ENCODE data around the gene CDC42BPA.

GRCh38 chr1:226967665-226968064, 350.6 kb downstream of the CDC42BPA start:
- TF ChIP-seq, protein P1, sequence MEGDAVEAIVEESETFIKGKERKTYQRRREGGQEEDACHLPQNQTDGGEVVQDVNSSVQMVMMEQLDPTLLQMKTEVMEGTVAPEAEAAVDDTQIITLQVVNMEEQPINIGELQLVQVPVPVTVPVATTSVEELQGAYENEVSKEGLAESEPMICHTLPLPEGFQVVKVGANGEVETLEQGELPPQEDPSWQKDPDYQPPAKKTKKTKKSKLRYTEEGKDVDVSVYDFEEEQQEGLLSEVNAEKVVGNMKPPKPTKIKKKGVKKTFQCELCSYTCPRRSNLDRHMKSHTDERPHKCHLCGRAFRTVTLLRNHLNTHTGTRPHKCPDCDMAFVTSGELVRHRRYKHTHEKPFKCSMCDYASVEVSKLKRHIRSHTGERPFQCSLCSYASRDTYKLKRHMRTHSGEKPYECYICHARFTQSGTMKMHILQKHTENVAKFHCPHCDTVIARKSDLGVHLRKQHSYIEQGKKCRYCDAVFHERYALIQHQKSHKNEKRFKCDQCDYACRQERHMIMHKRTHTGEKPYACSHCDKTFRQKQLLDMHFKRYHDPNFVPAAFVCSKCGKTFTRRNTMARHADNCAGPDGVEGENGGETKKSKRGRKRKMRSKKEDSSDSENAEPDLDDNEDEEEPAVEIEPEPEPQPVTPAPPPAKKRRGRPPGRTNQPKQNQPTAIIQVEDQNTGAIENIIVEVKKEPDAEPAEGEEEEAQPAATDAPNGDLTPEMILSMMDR (IDR thresholded peaks at IDR 0.05) = no peak
- TF ChIP-seq POLR2A (IDR thresholded peaks at IDR 0.05) (no peak), EP300 (IDR thresholded peaks at IDR 0.05) (no peak)
